ENCODE results near the gene FAM98C. TPM values are rescaled to one million over a fixed set of nuclear protein-coding genes. Genes with fewer than 3 reads are reported as not detected.

The FAM98C gene
- total RNA-seq, 4 donors from 2014 or later = 8.7 to 27.1 (median 15.9) TPM

GRCh38 chr19:38367041-38367440 lies 35.9 kb upstream of the FAM98C start:
- Histone ChIP-seq H3K36me3 (no peaks in the 10 kb centered on the region), H3K27ac (no peak overlapping the region), H3K27me3 (peaks cover 46% of the 10 kb centered on the region), H3K4me3 (no peak overlapping the region), H3K9me3 (no peaks in the 10 kb centered on the region), H3K4me1 (peaks cover 0 to 11% (median 4%) of the 10 kb centered on the region in 3 donors)
- no peak for TF ChIP-seq EP300 (IDR thresholded peaks at IDR 0.05)
- TF ChIP-seq POLR2AphosphoS5 (IDR thresholded peaks at IDR 0.05) = no peak
- no peak for TF ChIP-seq CTCF (IDR thresholded peaks at IDR 0.05)
- TF ChIP-seq POLR2A (IDR thresholded peaks at IDR 0.05) = no peak
- no peak for ATAC-seq
- WGBS, 2 donors (ENCODE audit: low coverage in 1 of 2) = 70 to 72% methylated on average over 2 to 11 of the region's 12 CpGs

GRCh38 chr19:38369584-38369983 lies 33.3 kb upstream of the FAM98C start:
- Histone ChIP-seq H3K4me1 (peaks cover 0 to 6% (median 0%) of the 10 kb centered on the region in 3 donors), H3K27ac (no peak overlapping the region), H3K9me3 (no peaks in the 10 kb centered on the region), H3K36me3 (no peaks in the 10 kb centered on the region), H3K4me3 (no peak overlapping the region), H3K27me3 (peaks cover 36% of the 10 kb centered on the region)
- WGBS, 2 donors (ENCODE audit: low coverage in 1 of 2) = 68 to 95% methylated on average over 2 of the region's 2 CpGs
- no peak for ATAC-seq
- no peak for TF ChIP-seq POLR2AphosphoS5 (IDR thresholded peaks at IDR 0.05)
- no peak for TF ChIP-seq EP300 (IDR thresholded peaks at IDR 0.05)
- TF ChIP-seq CTCF (IDR thresholded peaks at IDR 0.05) = no peak
- no peak for TF ChIP-seq POLR2A (IDR thresholded peaks at IDR 0.05)

- Histone ChIP-seq H3K9me3 (no peaks in the 10 kb centered on the region), H3K36me3 (no peaks in the 10 kb centered on the region), H3K27me3 (peaks cover 36% of the 10 kb centered on the region), H3K4me3 (no peak overlapping the region), H3K27ac (no peak overlapping the region), H3K4me1 (peaks cover 0 to 9% (median under 1%) of the 10 kb centered on the region in 3 donors)
- TF ChIP-seq POLR2A (IDR thresholded peaks at IDR 0.05) (no peak), POLR2AphosphoS5 (IDR thresholded peaks at IDR 0.05) (no peak), EP300 (IDR thresholded peaks at IDR 0.05) (no peak), CTCF (IDR thresholded peaks at IDR 0.05) (no peak)
- 60 to 61% methylated on average over 5 to 6 of the region's 12 CpGs for WGBS, 2 donors (ENCODE audit: low coverage in 1 of 2)
- no peak for ATAC-seq
Measured at GRCh38 chr19:38370299-38370698, 32.6 kb upstream of the FAM98C start.

GRCh38 chr19:38371081-38371480 lies 31.8 kb upstream of the FAM98C start:
- no peak overlapping the region for H3K27ac ChIP-seq
- 75 to 84% methylated on average over 5 to 6 of the region's 6 CpGs for WGBS, 2 donors (ENCODE audit: low coverage in 1 of 2)
- H3K27me3 ChIP-seq = peaks cover 30% of the 10 kb centered on the region
- no peak overlapping the region for H3K4me3 ChIP-seq
- H3K9me3 ChIP-seq = no peaks in the 10 kb centered on the region
- peaks cover 0 to 2% of the 10 kb centered on the region in 2 donors for H3K36me3 ChIP-seq
- H3K4me1 ChIP-seq = peaks cover 7 to 17% (median 8%) of the 10 kb centered on the region in 3 donors
- ATAC-seq = no peak
- no peak for TF ChIP-seq CTCF (IDR thresholded peaks at IDR 0.05)
- TF ChIP-seq POLR2AphosphoS5 (IDR thresholded peaks at IDR 0.05) = no peak
- no peak for TF ChIP-seq POLR2A (IDR thresholded peaks at IDR 0.05)
- no peak for TF ChIP-seq EP300 (IDR thresholded peaks at IDR 0.05)

- peak overlapping the region; percentile 12 to 92 for H3K4me3 ChIP-seq
Measured at GRCh38 chr19:38373907-38374331, 29.0 kb upstream of the FAM98C start.

More at GRCh38 chr19:38373907-38374331, 29.0 kb upstream of the FAM98C start:
- Histone ChIP-seq H3K9me3 (no peaks in the 10 kb centered on the region), H3K4me1 (peaks cover 8 to 32% (median 16%) of the 10 kb centered on the region in 3 donors), H3K27ac (peak overlapping the region; percentile 23 to 93 (median 90)), H3K27me3 (peaks cover 5% of the 10 kb centered on the region), H3K36me3 (peaks cover 0 to 28% of the 10 kb centered on the region in 2 donors)
- TF ChIP-seq CTCF (IDR thresholded peaks at IDR 0.05) (no peak), POLR2A (IDR thresholded peaks at IDR 0.05) (no peak), POLR2AphosphoS5 (IDR thresholded peaks at IDR 0.05) (no peak), EP300 (IDR thresholded peaks at IDR 0.05) (no peak)
- no peak for ATAC-seq
- WGBS, 2 donors (ENCODE audit: low coverage in 1 of 2) = 61% methylated on average over 6 of the region's 6 CpGs; no CpG with 5 or more reads in 1 of the 2 donors

Data from gastroesophageal sphincter (tissue), 4 donors.